Stimulated activated CD4-positive, alpha-beta T cell treated with anti-CD3 and anti-CD28 coated beads, Interleukin-4, amount 100 ng/mL, for 1 hour (primary cell): ENCODE data around the gene SLC12A8.

ENCODE experiments used
- DNase-seq: peaks from one replicate; pipeline ENCODE4 v3.0.0-alpha.2; 2020

SLC12A8 gene

DNA sequence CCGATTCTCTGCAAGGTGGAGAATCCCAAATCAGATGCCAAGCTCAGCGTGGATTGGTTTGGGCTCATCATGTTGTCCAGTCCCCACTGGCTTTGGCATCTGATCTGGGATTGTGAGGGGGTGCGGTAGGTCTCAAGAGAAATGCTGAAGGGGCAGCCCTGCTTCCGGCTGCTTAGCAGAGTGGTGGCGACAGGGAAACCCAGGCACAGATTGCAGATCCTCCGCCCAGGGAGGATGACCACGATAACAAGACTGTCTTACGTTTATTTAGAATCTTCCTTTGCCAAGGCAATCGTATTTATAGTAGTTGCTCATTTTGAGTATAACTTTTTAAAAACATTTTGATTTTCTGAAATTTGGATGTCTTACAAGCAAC, 61.1 kb downstream of the SLC12A8 start:
- DNase-seq: no peak

DNA sequence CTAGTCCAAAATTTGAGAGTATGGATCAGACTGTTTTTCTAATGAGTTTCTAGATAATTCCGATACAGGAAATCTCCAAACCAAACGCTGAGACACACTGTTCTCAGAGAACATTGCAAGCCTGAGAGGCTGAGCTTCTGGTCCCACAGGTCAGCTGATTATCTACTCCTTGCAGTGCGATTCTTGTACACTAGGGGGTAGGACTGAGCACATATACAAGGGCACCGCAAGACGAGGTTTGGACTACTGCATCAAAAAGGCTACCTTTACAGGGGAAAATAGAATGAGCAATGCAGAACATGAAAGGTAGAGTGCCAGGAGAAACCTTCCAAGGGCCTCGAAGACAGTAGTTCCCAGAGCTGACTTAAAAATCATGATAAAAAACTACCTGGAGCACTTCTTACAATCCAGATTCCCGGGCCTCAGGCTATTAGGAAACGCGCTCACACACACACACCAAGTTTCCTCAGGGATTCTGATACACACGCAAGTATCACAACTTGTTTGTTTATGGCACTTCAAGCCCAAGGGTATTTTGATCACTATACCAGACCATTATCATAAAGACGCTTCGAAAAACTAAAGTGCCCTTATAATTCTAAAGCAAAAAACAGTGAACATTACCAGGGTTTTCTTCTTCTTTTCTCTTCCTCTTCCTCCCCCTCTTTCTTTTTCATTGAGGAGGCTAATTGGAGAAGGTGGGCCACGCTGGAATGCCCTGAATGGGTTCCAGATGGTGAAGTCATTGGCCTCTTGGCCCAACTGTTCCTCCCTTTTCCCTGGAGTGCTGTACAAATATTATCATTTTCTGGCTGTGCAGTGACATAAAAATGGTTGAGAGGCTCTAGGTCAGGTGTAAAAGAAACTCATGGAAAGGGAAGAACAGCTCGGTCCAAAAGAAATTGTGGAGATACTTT, 61.8 kb downstream of the SLC12A8 start:
- peak; percentile 45 for DNase-seq

DNA sequence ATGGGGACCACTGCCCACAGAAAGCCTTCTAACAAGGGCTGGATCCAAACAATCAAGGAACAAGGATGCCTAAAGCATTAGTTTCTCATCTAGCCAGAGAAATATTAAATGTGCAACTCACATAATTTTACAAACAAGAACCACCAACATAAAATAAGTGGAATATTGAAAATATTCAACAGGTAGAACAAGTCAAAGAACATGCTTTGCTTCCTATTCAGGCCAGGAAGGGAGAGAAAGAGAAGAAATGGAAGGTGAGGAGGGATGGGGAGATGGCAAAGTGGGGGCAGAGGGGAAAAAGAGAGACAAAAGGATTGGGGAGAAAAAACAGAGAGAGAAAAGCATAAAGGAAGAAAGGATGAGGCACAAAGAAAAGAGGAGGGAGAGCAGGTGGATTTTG, 63.1 kb downstream of the SLC12A8 start:
- no peak for DNase-seq

DNA sequence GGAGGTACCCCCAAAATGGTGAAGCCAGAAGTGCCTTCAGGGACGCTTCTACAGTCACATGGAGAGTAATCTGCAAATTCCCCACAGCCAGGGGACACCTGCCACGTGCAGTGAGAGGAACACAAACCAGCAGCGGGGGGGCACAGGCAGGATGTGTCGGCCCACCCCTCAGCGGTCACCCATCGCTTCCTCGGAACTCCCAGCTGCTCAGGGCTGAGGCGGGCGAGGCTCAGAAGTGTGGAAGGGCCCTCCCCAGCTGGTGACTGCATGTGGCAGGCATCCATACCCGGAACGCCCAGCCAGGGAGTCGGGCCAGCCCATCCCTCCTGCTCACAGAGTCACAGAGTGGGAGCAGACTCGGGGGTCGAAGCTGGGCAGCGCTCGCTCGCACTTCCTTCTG, 63.7 kb downstream of the SLC12A8 start:
- no peak for DNase-seq

DNA sequence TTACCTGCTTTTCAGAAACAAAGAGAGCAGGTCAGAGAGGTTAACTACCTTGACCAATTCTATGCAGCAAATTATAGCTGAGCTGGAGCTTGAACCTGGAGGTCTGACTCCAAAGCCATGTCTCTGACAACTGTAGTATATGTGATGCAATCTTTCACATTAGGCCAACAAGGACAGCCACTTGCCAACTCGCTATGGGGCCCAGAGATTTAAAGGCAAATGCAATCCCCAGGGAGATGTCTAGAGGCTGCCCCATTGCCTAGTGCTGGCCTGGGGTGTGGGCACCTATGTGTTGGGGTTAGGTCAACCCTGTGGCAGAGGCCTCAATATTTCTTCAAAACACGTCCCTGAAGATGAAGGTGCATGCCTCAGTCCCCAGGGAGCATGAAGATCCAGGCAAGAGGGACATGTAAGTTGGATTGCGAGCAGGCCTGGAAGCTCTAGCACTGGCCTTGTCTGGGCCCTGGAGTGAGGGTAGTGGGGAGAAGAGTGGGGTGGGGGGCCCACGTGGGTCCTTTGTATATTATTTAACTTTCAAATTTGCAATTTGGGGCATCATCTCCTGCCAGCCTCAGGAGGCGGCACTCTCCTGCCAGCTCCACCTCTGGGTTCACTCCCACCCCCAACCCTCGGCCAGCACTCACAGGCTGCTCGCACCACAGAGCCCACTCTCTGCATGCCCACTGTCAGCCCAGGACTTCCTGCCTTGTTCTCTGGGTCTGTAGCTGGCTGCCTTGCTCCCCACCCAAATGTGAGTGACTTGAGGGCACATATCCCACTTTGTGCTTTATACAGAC, 64.3 kb downstream of the SLC12A8 start:
- no peak for DNase-seq

DNA sequence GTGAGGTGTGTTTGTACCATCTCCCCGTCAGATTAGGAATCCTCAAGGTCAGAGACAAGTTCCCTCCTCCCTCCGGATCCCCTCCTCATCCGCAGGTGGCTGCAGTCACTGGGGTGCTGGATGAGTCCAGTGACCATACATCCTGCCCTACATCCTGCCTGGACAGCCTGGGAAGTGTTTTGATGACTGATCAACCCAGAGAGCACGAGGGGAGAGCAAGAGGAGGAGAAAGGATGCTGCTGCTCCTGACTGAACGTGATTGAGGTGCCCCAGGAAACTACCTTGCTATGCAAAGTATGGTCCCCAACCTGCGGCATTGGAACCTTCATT, 65.1 kb downstream of the SLC12A8 start:
- no peak for DNase-seq

DNA sequence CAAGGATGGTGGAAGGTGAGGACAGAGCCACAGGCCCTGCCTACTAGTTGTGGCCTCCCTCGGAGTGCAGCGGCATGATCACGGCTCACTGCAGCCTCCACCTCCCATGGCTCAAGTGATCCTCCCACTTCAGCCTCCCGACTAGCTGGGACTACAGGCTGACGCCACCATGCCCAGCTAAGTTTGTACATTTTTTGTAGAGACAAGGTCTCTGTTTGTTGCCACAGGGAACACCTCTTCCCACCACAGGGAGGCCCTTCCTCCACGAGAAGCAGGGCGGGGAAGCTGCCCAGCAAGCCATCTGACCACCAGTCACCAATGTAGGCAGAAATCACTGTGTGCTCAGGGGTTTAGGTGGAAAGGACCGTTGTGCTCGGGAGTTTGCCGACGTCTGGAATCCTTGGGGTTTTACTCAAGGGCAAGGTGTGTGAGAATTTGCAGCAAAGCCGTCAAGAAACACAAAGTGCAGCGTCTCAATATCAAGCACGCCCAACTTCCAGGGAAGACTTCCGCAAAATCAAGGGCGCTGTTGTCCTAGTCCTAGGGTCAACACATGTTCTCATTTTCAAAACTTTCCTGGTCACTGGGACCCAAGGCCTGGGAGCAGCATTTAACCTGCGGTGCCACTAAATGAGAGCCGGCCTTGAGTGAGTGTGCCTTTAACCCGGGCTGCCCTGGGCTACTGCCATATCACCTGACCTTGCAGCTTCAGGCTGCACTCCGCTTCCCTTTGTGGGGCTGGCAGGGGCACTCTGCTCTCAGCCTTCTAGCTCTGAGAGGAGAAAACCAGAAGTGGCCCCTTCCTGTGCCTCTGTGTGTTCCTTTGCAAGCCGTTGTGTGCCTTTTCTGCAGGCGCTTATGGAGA, 65.7 kb downstream of the SLC12A8 start:
- no peak for DNase-seq

DNA sequence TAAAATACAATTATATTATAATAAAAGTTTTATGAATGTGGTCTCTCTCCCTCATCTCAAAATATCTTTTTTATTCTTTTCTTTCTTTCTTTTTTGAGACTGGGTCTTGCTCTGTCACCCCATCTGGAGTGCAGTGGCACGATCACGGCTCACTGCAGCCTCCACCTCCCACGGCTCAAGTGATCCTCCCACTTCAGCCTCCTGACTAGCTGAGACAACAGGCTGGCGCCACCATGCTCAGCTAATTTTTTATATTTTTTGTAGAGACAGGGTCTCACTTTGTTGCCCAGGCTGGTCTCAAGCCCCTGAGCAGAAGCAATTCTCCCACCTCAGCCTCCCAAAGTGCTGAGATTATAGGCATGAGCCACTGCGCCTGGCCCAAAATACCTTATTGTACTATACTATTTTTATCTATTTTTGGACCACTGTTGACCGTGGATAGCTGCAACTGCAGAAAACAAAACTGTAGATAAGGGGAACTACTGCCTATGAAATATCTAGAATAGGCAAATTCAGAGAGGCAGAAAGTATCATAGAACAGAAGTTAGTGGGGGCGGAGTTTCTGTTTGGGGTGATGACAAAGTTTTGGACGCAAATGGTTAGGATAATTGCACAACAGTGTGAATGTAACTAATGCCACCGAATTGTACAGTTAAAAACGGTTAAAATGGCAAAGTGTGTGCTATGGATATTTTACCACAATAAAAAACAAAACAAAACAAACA, 66.6 kb downstream of the SLC12A8 start:
- DNase-seq: no peak

DNA sequence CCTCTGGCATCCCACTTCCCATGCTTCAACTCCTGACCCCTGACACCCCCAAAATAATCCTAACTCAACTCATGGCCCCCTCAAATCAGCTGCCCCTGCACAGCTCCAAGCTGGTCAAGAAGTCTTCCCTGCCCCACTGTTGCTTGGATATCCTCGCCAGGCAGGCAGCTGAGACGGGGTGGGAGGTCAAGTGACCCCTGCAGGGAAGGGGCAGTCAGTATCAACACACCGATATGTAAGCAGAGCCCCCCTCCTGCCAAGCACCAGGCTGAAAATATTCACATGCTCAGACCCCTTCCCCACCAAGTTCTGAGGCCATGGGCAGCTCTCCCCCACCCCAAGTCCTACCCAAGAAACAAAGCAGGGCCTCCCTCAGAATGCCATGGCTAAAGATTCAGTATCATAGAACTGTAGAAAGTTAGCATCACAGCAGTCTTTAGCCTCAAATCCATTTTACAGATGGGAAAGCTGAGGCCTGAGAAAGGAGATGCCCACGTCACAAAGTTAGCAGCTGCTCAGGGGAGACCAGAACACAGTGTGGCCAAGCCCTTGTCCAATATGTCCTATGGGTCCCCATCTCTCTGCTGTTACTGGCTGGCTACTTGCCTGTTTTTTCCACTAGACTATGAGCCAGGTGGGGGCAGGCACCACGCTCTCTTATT, 67.8 kb downstream of the SLC12A8 start:
- DNase-seq: no peak

DNA sequence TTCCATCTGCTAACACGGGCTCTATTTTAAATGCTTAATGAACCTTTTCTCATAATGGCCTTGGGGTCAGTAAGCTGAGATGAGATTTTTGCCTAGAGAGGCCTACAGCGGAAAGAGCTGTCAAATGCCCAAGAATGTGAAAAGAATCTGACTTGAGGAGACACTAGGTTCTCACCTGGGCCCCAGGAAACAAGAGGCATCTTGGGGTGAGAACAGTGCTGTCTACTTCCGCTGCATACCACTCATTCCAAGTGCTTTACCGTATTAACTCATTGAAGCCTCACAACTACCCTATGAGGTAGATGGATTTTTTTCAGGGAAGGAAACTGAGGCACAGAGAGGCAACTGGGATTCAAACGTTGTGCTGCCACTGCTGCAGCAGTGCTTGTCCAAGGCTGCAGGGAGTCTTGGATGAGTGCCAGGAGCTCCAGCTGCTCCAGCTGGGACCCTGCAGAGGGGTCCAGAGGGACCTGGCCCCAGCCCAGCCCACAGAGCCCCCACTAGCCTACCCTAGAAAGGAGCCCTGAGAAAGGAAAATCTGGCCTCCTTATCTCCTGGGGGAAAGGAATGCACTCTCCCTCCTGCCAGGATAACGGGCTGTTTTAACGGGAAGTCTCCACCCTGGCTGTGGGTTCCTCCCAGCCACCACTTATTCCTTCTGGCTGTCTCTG, 68.4 kb downstream of the SLC12A8 start:
- no peak for DNase-seq

DNA sequence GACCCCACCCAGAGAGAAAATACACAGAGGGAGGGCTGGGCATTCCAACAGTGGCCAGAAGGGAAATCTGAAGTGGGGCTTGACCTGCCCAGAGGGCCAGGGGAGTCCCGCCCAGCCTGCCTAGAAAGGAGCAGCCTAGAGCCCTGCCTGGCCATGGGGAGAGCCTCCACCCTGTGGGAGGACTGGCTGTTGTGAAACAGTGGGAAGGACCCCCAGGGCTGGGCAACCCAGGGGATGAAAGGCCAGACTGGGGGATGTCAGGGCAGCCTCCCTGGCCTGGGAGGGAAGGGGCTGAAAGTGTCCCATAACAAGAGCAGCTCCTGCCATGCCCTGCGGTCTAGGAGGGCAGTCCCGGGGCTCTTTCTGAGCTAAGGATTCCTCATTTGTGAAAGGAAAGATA, 69.0 kb downstream of the SLC12A8 start:
- DNase-seq: no peak

DNA sequence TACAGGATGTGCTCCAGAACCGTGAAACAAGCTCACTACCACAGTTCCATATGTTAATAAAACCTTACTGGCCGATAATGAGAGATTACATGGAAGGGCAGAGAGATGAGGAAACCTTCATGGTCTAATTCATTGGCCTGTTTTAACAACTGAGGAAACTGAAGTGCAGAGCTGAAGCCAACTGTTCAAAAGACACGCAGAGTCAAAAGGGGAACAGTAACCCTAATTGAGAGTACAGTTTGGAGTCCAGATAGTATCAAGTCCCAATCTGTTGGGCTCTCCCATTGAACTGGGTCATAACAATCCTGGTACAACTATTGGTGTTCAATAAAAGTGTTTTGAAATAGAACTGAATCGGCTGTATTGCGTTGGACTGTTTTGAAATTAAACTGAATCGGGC, 69.6 kb downstream of the SLC12A8 start:
- no peak for DNase-seq

DNA sequence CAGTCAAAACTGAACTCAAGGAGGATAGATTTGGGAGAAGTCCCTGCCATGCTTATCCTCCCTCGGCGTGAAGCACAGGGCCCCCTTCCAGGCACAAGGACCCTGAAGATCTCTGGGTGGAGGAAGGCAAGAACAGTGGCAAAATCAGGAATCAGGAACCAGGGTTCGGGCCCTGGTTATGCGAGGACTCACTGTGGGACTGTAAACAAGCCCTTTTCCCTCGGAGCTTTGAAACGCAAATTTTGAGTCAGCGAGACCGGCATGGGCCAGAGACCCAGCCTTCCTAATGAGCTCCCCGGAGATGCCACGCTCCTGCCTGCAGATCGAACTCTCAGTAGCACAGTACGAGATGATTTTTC, 70.1 kb downstream of the SLC12A8 start:
- no peak for DNase-seq

DNA sequence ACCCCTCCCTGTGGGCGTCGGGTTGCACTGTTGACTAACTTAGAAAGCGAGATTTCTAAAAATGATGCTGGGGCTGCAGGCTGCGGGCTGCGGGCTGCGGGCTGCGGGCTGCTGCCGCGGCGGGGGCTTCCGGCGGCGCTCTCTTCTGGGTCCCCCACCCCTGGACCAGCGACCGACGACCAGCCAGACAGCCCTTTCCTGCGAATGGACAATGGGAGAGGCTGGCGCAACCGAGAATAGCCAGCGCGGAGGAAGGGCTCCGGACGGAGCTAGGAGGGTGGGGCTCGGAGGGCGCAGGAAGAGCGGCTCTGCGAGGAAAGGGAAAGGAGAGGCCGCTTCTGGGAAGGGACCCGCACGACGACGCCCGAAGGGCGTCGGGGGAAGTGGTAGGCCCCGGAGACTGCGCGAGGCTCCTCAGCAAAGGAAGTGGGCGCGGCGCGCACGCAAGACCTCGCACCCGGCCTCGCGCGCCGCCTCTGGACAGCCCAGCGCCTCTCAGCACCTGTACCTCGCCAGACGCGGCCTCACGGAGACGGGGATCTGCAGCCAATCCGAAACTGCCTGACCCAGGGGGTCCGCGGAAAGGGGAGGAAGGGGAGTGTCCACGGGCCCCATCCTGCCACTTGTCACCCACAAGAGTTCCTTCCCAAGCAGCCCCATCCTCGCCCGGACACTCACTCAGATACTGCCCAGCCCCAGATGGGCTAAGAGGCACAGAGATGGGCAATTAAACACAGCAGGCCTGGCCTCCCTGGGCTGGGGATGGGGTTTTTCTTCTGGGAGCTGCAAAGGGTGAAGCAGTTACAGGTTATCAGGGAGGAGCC, 70.7 kb downstream of the SLC12A8 start:
- DNase-seq: peak; percentile 60

DNA sequence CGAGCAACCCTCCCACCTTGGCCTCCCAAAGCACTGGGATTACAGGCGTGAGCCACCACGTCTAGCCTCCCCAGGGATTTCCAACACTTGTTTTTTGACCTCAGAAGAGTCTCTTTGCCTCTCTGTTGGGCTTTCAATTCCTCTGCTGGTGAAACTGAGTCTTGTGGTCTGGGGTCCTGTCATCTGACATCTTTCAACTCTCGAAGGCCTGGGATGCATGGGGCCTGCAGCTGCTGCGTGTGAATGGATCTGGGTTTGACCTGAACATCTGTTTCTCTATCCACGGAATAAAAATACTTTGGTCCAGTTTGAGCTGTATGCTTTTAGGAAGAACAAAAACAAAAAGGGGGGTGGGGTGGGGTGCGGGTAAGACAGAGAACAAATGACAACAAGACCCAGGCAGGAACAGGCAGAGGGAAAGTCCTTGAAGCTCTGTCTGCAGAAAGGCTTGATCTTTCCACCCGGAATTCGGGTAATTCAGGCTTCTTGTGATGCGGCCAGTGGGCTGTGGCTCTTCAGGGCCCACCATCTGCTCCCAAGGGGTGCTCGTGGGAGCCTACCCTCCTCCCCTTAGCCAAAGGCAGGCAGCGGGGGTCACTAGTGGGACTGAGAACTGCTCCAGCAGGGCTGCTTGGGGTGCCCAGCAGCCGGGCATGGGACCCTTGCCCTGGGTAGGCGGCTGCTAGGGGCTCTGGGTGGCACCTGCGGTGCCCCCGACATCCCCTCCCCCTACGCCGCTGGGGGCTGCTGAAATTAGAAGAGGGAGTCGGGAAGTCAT, 71.5 kb downstream of the SLC12A8 start:
- no peak for DNase-seq

DNA sequence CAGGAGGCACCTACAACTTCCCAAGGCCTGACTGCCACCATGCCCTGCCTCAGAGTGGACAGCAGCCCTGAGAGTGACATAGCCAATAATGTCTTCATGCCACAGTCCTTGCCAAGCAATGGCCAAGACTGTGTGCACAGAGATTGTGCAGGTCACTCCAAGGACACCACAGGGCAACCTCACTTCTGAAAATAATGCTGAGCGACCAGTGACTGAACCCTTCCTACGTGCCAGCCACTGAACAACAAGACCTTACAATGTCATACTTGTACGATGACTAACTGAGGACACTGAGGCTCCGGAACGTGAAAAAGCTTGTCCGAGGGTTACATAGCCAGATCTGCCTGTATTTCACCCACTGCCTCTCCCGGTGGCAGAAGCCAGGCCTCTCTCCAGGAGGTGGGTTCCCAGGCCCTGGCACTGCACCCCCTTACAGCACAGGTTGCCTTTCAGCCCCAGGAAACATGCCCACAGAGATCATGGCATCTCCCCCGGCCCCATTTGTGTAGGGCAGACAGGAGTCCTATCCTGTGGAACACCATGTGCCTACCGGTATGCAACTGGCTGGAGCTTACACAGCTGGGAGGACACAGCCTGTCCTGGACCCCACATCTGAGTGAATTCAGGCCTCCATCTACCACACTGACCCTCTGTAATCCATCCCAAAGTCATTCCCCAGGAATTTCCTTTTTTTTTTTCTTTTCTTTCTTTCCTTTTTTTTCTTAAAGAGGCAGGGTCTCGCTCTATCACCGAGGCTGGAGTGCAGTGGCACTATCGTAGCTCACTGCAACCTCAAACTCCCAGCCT, 72.3 kb downstream of the SLC12A8 start:
- no peak for DNase-seq

DNA sequence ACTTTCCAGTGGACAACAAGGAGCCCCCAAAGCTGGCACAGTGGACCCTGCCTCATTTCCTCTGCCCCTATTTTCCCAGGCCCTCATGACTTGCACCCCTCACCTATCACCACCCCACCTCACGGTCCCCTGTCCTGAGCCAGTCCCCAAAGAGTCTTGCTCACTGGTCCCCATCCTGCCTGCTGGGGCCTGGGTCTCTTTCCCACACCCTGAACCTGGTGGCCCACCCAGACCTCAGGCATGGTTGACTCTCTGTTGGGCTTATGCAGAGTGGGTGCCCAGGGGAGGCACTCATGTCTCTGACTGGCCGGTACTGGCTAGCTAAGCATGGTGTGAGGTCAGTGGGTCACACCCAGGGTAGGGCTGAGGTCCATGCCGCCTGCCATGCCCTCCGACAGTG, 73.2 kb downstream of the SLC12A8 start:
- no peak for DNase-seq

DNA sequence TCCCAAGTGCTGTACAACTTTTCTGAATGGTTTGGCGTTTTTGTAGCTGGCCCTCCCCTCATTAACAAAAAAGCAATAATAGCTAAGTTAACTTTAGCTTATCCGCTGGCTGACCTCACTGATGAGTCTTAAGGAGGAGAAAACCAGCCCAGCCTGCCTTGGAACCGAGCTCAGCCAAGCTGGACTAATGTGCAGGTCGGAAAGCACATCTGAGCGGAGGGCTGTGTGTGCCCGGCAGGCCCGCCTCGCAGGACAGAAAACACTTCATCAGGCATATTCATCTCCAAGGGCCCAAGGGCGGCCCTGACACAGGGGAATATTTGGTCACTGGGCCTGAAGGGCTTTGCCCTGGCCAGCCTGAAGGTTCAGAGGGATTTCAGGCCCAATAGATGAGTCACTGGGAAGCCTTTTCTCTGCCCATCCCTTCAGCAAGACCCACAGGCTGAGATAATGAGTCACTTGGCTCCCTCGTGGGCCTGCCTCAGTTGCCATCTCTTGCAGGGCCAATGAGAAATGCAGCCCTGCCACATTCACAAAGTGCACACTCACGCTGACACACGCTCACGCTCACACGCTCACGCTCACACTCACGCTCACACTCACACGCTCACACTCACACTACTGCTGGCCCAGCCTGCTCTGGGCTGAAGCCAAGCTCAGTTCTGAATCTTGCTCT, 75.1 kb downstream of the SLC12A8 start:
- DNase-seq: no peak
